Fibroblast of skin of abdomen (primary cell): ENCODE data around the gene UBL5. TPM values are rescaled to one million over a fixed set of nuclear protein-coding genes. Genes with fewer than 3 reads are reported as not detected.
A peak's percentile ranks its signal among the peaks of the same experiment; 100 is the strongest.
"Not testable (repeated sequence)": the region's sequence is repeated elsewhere in the genome, so short reads cannot be mapped to it uniquely, and the experiment has no call there.

Source experiments
- DNase-seq: peaks from one replicate; pipeline ENCODE4 v3.0.0-alpha.2; 2013
- polyA plus RNA-seq, 2 experiments: library from polyadenylated mRNA; unstranded; fragments of 120-200 nt; gene quantifications; one replicate each; pipeline ENCODE4 v1.2.1, GENCODE V29; 2013; ENCODE audit not compliant: insufficient read length in 2 of 2

The UBL5 gene
- polyA plus RNA-seq (2013, experiment 1 of 2; ENCODE audit: insufficient read length): 237 TPM
- polyA plus RNA-seq (2013, experiment 2 of 2; ENCODE audit: insufficient read length): 222 TPM

DNA sequence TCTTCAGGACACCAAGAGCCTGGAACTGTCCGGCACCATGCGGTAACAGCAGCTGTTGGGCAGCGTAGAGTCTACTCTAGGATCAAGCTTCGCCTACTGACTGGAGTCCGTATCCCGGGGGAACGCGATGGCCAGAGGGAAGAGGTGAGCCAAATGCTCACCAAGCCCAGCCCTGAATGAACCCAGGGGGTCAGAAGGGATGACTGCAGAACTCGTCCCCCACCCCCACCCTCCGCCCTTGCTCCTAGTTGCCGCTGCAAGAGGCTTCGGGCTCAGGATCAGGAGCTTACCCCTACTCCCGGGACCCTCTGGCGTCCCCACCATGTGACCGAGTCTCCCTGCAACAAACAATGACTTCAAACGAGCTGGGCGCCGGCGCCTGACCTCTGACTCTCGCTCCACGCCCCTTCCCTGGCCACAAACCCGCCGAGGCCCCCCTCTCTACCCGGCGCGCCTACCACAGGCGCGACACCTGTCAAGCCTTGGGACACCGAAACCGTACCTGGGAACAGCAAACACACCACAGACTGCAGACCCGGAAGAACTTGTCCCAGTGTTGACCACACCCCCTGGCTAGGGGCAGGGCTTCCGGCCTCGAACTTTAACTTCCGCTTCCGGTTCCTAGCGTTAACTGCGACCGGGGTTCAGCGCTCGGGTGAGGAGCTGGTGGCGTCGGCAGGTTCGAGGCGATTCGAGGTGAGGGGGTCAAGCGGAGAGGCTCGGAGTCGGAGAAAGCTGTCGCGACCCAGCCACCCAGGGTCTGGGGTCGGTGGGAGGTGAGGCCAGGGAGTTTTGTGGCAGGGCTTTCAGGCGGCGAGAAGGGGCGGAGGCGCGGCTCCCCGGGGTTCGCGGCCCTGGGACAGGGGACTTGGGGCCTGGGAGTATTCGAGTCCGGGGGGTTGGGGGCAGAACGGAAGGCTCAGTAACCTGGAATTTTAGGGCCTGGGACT is at the start of gene UBL5:
TSS of gene UBL5 (plus strand) at position 630 of the 950 bp plus-strand sequence. CDS start 420 bp downstream, outside the sequence.
- DNase-seq: peak; percentile 78

DNA sequence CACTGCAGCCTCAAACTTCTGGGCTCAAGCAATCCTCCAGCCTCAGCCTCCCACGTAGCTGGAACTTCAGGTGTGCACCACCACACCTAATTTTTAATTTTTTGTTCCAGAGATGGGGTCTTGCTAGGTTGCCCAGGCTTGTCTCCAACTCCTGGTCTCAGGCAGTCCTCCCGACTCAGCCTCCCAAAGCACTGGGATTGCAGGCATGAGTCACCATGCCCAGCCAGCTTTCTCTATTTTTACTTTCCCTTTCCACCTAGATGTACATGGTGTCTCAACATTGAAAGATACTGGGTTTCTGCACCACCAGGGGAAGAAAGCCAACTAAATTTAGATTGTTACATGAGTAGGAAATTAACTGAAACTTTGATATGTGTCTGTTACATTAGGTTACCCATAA is 45.4 kb upstream of the UBL5 start:
- no peak for DNase-seq

DNA sequence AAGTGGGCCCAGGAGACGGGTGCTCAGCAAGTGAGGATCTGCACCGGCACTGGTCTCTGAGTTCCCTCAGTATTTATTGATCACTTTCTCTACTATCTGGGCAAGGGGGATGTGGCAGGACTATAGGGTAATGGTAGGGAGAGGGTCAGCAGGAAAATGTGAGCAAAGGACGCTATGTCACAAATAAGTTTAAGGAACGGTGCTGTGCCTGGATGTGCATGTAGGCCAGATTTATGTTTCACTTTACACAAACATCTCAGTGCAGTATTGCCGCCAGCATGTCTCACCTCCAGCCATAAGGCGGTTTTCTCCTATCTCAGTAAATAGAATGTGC is 43.6 kb upstream of the UBL5 start:
- DNase-seq: not testable (repeated sequence)

DNA sequence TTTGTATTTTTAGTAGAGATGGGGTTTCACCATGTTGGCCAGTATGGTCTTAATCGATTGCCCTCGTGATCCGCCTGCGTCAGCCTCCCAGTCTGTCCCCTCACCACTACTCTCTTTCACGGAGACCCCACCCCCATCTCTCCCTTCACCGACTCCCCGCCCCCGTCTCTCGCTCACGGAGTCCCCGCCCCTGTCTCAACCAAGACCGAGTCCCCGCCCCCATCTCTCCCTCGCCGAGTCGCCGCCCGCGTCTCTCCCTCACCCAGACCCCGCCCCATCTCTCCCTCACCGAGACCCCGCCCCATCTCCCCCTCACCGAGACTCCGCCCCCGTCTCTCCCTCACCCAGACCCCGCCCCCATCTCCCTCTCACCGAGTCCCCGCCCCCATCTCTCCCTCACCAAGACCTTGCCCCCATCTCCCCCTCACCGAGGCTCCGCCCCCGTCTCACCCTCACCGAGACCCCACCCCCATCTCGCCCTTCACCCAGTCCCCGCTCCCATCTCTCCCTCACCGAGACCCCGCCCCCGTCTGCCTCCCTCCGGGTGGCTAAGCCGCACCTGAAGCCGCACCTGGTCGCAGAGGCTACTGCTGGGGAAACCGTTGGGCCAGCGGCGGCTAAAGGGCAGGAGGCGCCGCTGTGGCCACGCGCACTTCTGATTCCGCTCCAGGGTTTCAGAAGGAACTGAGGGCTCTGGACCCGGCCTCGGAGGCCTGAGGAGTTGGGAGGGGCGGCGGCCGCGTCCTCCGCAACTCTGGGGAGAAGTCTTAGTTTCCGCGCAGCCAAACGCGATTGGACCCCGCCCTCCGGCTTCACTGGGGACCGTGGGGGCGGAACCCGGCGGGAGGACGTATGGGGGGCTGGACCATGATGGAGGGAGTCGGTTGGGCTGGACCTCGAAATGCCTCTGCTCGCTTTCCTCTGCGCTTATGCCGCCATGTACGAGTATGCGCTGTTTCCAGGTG is 42.1 kb upstream of the UBL5 start:
- peak; percentile 95 for DNase-seq

DNA sequence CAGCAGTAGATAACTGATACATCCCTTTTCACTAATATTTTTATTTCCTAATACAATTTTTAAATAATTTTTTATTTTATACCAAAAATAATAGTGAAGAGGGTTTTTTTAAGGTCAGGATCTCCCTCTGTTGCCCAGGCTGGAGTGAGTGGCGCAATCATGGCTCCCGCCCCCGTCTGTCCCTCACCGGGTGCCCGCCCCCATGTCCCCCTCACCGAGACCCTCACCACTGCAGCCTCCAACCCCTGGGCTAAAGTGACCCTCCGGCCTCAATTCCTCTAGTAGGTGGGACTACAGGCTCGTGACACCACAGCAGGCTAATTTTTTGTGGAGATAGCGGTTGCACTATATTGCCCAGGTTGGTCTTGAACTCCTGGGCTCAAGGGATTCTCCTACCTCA is 41.4 kb upstream of the UBL5 start:
- no peak for DNase-seq

DNA sequence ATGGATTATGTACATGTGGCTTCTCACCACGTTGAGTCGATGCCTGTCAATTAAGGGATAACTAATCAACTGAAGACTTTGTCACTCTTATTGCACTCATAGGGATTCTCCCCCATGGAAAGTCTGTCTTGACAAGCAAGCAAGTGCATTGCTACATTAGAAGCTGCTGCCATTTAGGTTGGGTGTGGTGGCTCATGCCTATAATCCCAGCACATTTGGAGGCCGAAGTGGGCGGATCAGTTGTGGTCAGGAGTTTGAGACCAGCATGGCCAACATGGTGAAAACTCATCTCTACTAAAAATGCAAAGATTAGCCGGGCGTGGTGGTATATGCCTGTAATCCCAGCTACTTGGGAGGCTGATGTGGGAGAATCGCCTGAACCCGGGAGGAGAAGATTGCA is 40.9 kb upstream of the UBL5 start:
- DNase-seq: no peak

DNA sequence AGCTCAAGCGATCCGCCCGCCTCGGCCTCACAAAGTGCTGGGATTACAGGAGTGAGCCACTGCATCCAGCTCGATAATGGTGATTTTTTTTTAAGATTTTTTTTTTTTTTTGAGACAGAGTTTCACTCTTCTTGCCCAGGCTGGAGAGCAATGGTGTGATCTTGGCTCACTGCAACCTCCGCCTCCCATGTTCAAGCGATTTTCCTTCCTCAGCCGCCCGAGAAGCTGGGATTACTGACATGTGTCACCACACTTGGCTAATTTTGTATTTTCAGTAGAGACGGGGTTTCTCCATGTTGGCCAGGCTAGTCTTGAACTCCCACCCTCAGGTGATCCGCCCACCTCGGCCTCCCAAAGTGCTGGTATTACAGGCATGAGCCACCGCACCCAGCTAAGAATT is 39.1 kb upstream of the UBL5 start:
- DNase-seq: not testable (repeated sequence)

DNA sequence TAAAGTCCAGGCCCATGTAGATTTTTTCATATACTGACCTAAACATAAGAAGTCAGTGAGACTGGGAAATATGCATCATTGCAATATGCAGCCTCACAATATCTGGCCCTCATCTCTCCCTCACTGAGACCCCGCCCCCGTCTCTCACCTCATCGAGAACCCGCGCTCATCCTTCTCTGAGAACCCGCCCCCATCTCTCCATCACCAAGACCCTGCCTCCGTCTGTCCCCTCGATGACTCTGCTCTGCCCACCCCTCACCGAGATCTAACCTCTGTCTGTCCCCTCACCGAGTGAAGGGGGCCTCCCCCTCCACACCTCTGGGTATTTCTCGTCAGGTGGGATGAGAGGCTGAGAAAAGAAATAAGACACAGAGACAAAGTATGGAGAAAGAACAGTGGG is 38.7 kb upstream of the UBL5 start:
- DNase-seq: no peak

DNA sequence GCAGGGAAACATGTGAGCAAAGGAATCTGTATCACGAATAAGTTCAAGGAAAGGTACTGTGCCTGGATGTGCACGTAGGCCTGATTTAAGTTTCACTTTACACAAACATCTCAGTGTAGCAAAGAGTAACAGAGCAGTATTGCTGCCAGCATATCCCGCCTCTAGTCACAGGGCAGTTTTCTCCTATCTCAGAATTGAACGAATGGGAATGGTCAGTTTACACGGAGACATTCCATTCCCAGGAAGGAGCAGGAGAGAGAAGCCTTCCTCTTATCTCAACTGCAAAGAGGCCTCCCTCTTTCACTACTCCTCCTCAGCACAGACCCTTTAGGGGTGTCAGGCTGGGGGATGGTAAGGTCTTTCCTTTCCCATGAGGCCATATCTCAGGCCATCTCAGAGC is 38.1 kb upstream of the UBL5 start:
- not testable (repeated sequence) for DNase-seq

DNA sequence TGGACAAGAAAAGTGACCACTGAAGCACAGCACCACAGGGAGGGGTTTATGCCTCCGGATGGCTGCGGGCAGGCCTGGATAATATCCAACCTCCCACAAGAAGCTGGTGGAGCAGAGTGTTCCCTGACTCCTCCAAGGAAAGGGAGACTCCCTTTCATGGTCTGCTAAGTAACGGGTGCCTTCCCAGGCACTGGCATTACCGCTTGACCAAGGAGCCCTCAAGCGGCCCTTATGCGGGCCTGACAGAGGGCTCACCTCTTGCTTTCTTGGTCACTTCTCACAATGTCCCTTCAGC is 36.7 kb upstream of the UBL5 start:
- not testable (repeated sequence) for DNase-seq

DNA sequence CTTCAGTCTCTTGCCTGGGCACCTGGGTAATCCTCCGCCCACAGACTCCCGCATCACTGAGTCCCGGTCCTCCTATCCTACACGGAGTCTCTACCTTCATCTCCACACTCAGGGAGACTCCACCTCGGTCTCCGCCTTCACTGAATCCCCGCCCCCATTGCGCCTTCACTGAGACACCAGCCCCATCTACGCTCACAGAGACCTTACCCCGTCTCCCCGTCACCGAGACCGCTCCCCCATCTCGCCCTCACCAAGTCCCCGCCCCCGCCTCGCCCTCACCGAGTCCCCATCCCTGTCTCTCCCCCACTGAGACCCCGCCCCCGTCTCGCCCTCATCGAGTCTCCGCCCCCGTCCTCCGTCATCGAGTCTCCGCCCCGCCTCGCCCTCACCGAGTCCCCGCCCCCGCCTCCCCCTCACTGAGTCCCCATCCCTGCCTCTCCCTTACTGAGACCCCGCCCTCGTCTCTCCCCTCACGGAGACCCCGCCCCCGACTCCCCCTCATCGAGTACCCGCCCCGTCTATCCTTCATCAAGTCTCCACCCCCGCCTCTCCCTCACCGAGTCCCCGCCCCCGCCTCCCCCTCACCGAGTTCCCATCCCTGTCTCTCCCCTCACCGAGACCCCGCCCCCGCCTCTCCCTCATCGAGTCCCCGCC is 36.0 kb upstream of the UBL5 start:
- peak; percentile 97 for DNase-seq

DNA sequence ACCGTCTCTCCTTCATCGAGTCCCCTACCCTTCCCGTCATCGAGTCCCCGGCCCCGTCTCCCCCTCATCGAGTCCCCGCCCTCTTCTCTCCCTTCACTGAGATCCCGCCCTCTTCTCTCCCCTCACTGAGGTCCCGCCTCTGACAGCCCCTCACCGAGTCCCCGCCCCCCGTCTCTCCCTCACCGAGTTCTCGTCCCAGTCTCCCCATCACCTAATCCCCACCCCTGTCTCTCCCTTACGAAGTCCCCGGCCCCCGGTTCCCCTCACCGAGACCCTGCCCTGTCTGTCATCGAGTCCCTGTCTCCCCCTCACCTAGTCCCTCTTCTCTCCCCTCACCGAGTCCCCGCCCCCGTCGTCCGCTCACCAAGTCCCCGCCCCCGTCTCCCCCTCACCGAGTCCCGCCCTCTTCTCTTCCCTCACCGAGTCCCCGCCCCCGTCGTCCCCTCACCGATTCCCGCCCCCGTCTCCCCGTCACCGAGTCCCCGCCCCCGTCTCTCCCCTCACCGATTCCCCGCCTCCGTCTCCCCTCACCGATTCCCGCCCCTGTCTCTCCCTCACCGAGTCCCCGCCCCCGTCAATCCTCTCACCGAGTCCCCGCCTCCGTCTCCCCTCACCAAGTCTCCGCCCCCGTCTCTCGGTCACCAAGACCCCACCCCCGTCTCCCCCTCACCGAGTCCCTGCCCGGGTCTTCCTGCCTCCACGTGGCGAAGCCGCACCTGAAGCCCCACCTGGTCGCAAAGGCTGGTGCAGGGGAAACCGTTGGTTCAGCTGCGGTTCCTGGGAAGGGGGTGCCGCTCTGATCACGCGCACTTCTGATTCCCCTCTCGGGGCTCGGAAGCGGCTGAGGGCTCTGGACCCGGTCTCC is 35.3 kb upstream of the UBL5 start:
- peak; percentile 94 for DNase-seq

DNA sequence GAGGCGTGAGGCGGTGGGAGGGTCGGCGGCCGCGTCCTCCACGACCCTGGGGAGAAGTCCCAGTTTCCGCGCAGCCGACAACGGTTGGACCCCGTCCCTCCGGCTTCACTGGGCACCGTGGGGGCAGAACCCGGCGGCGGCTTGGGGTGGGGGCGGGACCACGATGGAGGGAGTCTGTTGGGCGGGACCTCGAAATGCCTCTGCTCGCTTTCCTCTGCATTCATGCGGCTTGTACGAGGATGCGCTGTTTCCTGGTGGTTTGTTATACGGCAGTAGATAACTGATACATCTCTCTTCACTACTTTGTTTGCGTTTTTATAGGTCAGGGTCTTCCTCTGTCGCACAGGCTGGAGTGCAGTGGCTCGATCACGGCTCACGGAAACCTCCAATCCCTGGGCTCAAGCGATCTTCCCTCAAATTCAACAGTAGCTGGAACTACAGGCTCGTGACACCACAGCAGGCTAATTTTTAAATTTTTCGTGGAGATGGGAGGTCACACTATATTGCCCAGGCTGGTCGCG is 34.6 kb upstream of the UBL5 start:
- DNase-seq: peak; percentile 52

DNA sequence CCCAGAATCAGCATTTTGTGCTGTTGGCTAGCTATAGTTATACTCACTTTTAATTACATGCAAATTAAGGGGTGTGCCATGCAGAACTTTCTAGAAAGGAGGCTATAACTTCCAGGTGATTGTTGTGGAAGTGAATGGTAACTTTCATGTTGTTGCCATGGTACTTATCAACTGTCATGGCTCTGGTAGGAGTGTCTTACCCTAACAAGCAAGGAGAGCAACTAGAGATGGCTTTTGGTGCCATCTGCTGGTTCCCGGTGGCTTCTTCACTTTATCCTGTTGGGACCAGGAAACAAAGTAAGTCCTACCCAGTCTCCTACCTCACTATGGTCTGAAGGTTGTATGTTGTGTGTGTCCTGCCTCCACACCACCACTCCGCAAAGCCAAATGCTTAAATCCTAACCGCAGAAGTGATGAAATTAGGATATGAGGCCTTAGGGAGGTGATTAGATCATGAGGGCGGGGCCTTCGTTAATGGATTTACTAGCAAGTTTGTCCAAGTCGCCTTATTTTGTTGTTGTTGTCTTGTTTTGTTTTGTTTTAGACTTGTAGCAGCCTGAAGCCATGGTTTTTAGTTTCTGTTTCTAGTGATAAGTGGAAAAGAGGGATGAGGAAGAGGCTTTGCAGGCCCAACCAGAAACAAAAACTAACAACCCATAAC is 31.5 kb upstream of the UBL5 start:
- DNase-seq: peak; percentile 86

DNA sequence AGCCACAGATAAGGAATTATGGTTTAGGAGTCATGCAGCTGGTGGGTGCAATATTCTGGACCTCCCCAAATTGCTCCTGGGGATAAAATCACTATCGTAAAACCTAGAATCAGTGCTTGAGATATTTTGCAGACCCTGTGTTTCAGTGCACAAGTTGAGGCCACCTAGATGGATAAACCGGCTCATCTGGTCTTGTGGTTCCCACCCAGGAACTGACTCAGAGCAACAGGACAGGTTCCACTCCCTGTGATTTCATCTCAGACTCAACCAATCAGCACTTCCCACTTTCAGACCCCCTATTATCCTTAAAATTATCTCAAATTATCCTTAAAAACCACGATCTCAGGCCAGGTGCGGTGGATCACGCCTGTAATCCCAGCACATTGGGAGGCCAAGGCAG is 29.8 kb upstream of the UBL5 start:
- DNase-seq: no peak

DNA sequence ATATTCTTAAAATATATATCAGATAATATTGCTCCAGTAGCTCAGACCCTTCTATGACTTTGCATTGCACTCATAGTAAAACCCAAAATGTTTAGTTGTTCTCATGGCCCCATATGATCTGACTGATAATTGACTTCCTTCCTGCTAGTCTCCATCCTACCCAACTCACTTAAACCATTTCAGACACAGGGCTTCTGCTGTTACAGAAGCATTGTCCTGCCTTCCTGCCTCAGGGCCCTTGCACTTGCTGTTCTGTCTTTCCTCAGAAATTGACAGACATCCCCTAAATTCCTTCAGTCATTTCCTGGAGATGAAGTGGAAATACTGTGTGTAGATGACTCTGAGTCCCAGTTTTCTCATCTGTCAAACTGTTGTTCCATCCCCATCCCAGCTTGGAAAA is 28.6 kb upstream of the UBL5 start:
- DNase-seq: no peak

DNA sequence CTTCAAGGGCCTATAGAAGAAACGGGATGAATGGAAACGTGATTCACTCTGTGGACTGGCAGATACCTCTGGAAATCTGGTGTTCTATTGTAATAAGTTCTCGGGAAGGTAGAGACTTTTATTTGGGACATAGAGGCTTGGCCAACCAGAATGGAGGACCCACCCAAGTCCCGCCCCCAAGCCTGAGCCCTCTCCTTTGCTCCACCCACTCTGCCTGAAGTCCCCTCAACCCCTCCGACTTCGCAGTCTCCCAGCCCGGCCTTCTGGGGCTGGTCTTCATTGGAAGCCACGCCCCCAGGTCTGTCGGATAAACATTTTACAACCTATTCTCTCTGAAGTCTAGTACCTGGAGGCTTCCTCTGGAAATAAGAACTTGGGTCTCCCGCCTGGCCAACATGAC is 25.7 kb upstream of the UBL5 start:
- DNase-seq: no peak

DNA sequence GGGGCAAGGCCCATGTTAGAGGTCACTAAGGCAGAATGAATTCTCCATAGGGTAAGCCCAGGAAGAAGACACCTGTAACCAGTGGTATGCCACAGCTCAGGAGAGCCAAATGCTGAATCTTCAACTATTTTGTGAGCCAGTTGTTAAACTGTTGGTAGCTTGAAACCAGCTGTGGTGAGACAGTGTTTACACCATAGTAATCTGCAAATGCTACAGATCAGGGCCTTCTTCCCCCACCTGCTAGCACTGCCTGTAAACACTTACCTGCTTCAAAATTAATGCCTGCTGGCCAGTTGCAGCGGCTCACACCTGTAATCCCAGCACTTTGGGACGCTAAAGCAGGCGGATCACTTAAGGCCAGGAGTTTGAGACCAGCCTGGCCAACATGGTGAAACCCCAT is 20.9 kb upstream of the UBL5 start:
- DNase-seq: no peak

DNA sequence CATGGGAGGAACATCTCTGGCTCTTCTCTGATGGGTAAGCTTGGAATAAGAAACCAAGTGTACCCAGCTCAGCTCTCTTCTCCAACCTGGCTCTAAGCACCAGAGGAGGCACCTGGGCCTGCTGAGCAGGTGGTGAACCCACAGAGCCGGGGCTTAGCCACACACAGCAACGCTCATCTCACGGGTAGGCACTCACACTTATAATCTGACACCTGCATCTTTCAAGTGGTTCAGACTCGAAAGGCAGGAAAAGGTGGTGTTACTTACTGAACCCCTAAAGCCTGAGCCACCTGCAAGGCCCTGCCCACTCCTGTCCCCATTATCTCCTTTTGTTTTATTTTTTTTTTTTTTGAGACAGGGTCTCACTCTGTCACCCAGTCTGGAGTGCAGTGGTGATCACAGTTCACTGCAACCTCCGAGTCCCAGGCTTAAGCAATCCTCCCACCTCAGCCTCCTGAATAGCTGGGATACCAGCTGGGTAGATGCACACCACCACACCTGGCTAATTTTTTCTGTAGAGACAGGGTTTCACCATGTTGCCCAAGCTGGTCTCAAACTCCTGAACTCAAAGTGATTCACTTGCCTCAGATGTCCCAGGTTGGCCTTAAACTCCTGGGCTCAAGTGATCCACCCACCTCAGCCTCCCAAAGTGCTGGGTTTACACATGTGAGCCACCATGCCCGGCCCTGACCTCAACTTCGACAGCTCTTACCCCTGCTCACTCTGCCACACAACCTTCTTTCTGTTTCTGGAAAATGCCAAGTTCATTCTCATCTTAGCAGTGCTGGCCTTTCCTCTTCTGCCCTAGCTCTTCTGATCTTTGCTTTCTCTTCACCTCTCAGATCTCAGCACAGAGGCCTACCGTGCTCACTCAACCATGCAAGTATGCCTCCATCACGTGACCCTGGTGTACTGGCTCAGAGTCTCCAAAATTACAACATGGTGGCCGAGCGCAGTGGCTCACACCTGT is 18.6 kb upstream of the UBL5 start:
- no peak for DNase-seq

DNA sequence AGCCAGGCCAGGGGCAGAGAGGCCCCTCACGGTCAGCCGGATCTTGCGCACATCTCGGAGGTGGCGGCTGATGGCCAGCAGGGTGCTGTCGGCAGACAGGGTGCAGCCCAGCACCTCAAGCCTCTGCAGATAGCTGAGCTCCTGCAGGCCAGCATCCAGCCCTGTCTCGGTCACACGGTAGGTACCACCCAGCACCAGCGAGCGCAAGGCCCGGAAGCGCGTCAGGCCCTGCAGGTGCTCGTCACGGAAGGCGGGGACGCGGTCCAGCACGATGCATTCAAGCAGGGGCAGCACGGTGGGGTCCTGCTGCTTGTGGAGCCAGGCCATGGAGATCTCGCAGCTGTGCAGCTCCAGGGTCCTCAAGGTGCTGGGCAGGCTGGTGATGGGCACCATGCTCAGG is 16.6 kb upstream of the UBL5 start:
- no peak for DNase-seq
